ENCODE results near the gene SRPX.

The SRPX gene

GRCh38 chrX:38192007-38192810 is 28.5 kb downstream of the SRPX start:
- Histone ChIP-seq H3K79me2 (no peaks in the 10 kb centered on the region), H2AFZ (no peak overlapping the region), H3K9ac (no peak overlapping the region), H3K27ac (no peak overlapping the region), H3K36me3 (ENCODE audit: control insufficient read depth, insufficient read depth, low read length) (no peaks in the 10 kb centered on the region), H3K4me2 (ENCODE audit: low read length) (no peak overlapping the region), H3K27me3 (ENCODE audit: control insufficient read depth, insufficient read depth, low read length) (no peaks in the 10 kb centered on the region), H3K9me3 (ENCODE audit: control insufficient read depth, low read length) (no peaks in the 10 kb centered on the region), H3K4me3 (ENCODE audit: low read depth, low read length) (no peak overlapping the region), H3K4me1 (no peaks in the 10 kb centered on the region)
- peak; percentile 19 for TF ChIP-seq CTCF (IDR thresholded peaks at IDR 0.05)

GRCh38 chrX:38189431-38190250 is 31.0 kb downstream of the SRPX start:
- H3K27ac ChIP-seq, result no peak overlapping the region
- no peaks in the 10 kb centered on the region for H3K36me3 ChIP-seq (ENCODE audit: control insufficient read depth, insufficient read depth, low read length)
- no peaks in the 10 kb centered on the region for H3K79me2 ChIP-seq
- H3K9ac ChIP-seq, result no peak overlapping the region
- H3K27me3 ChIP-seq (ENCODE audit: control insufficient read depth, insufficient read depth, low read length), result no peaks in the 10 kb centered on the region
- no peak overlapping the region for H2AFZ ChIP-seq
- H3K9me3 ChIP-seq (ENCODE audit: control insufficient read depth, low read length), result no peaks in the 10 kb centered on the region
- no peak overlapping the region for H3K4me3 ChIP-seq (ENCODE audit: low read depth, low read length)
- no peak overlapping the region for H3K4me2 ChIP-seq (ENCODE audit: low read length)
- no peaks in the 10 kb centered on the region for H3K4me1 ChIP-seq
- TF ChIP-seq CTCF (IDR thresholded peaks at IDR 0.05), result no peak

DNA sequence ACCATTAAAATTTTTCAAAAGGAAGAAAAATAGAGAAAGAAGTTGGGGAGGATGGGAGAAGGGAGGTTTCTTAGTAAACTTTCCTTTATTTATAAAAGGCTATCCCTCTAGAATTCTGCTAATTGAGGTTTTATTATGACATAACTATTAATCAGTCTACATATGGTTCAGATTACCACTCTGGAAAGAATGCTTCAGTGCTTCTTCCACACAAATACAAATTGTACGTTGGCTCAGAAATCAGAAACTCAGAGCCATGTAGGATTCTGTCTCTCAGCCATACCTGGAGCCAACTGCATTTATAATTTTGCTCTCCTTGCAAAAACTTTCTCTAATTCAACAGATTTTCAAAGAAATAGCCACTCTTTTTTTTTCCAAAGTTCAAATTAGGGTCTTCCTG is 37.1 kb downstream of the SRPX start:
- H3K9me3 ChIP-seq (ENCODE audit: control insufficient read depth, low read length), result no peaks in the 10 kb centered on the region
- H3K4me3 ChIP-seq (ENCODE audit: low read depth, low read length), result no peak overlapping the region
- H3K27me3 ChIP-seq (ENCODE audit: control insufficient read depth, insufficient read depth, low read length), result no peaks in the 10 kb centered on the region
- H3K4me2 ChIP-seq (ENCODE audit: low read length), result no peak overlapping the region
- no peaks in the 10 kb centered on the region for H3K79me2 ChIP-seq
- TF ChIP-seq CTCF (IDR thresholded peaks at IDR 0.05), result no peak
- no peak overlapping the region for H2AFZ ChIP-seq
- no peak overlapping the region for H3K27ac ChIP-seq
- no peaks in the 10 kb centered on the region for H3K36me3 ChIP-seq (ENCODE audit: control insufficient read depth, insufficient read depth, low read length)
- no peaks in the 10 kb centered on the region for H3K4me1 ChIP-seq
- no peak overlapping the region for H3K9ac ChIP-seq

DNA sequence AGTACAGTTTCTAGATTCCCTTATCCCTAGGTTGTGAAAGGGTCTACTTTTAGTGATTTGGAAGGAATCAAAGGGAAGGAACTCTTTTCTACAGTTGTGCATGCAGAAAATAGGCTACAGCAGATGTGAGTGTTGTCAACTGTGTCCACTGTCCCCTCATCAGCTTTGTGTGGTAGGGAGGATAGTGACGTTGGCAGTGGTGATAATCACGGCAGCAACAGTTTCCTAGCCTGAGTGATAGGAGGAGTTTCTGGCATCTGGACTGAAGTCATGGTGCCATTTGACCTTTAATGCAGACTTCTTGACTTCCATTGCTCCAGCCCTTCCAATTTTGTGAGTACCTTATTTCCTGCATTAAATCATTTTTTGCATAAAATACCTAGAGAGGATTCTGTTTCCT is 39.3 kb downstream of the SRPX start:
- no peaks in the 10 kb centered on the region for H3K36me3 ChIP-seq (ENCODE audit: control insufficient read depth, insufficient read depth, low read length)
- no peak overlapping the region for H3K27ac ChIP-seq
- TF ChIP-seq CTCF (IDR thresholded peaks at IDR 0.05), result no peak
- H3K4me1 ChIP-seq, result no peaks in the 10 kb centered on the region
- H3K79me2 ChIP-seq, result no peaks in the 10 kb centered on the region
- no peaks in the 10 kb centered on the region for H3K27me3 ChIP-seq (ENCODE audit: control insufficient read depth, insufficient read depth, low read length)
- no peak overlapping the region for H3K4me3 ChIP-seq (ENCODE audit: low read depth, low read length)
- no peak overlapping the region for H3K9ac ChIP-seq
- no peak overlapping the region for H2AFZ ChIP-seq
- H3K4me2 ChIP-seq (ENCODE audit: low read length), result no peak overlapping the region
- no peaks in the 10 kb centered on the region for H3K9me3 ChIP-seq (ENCODE audit: control insufficient read depth, low read length)

Data from parathyroid adenoma (tissue), 2 donors.